Osteoblast (primary cell): ENCODE data around the gene ZFYVE16. TPM values are rescaled to one million over a fixed set of nuclear protein-coding genes. Genes with fewer than 3 reads are reported as not detected.

Experiments used
- DNase-seq: peaks from one replicate; pipeline ENCODE4 v3.0.0; 2011; ENCODE audit warnings: low spot score, mixed read lengths; ENCODE audit not compliant: insufficient read length; ENCODE audit errors: missing footprints
- H2AFZ ChIP-seq: 2 replicates; pipeline ENCODE4 v1.6.0; 2011; ENCODE audit warnings: mild to moderate bottlenecking, low read length
- H3K27ac ChIP-seq: 2 replicates; pipeline ENCODE4 v1.5.1; 2011; ENCODE audit warnings: mild to moderate bottlenecking, low read depth, low read length, moderate library complexity
- H3K27me3 ChIP-seq: 2 replicates; pipeline ENCODE4 v1.6.0; 2012; ENCODE audit warnings: mild to moderate bottlenecking, control low read depth, inconsistent platforms, low read length, moderate library complexity; ENCODE audit not compliant: insufficient read depth
- H3K36me3 ChIP-seq: 2 replicates; pipeline ENCODE4 v1.5.1; 2011; ENCODE audit warnings: mild to moderate bottlenecking, low read length, control low read depth, moderate library complexity; ENCODE audit not compliant: insufficient read depth
- H3K4me1 ChIP-seq: 2 replicates; pipeline ENCODE4 v1.5.1; 2011; ENCODE audit warnings: mild to moderate bottlenecking, low read length, control low read depth, moderate library complexity; ENCODE audit not compliant: insufficient read depth
- H3K4me2 ChIP-seq: 2 replicates; pipeline ENCODE4 v1.6.0; 2011; ENCODE audit warnings: mild to moderate bottlenecking, low read length; ENCODE audit not compliant: insufficient read depth
- H3K4me3 ChIP-seq: fragments of 200-600 bp; sonication (generic); 3 replicates; pipeline ENCODE4 v1.5.1; 2012; ENCODE audit warnings: mild to moderate bottlenecking, low read length, inconsistent platforms; ENCODE audit not compliant: insufficient read depth
- H3K79me2 ChIP-seq: 2 replicates; pipeline ENCODE4 v1.6.0; 2012; ENCODE audit warnings: mild to moderate bottlenecking, low read length, control low read depth, inconsistent platforms; ENCODE audit not compliant: insufficient read depth
- H3K9me3 ChIP-seq: 2 replicates; pipeline ENCODE4 v1.5.1; 2011; ENCODE audit warnings: low read depth, low read length, control low read depth
- H4K20me1 ChIP-seq: 2 replicates; pipeline ENCODE4 v1.6.0; 2012; ENCODE audit warnings: mild to moderate bottlenecking, low read length, control low read depth; ENCODE audit not compliant: insufficient read depth
- total RNA-seq: library from RNA; depleted of rRNA; stranded (reverse); fragments of >200 nt; gene quantifications from 2 replicates; pipeline ENCODE4 v1.2.3, GENCODE V29; 2012
- TF ChIP-seq, protein P1 (sequence below): IDR thresholded peaks from 2 replicates; pipeline ENCODE4 v1.5.1; 2011; ENCODE audit warnings: mild to moderate bottlenecking, low read depth, low read length, moderate library complexity; ENCODE audit errors: extremely low read depth

Gene ZFYVE16
- total RNA-seq, result 32.6 and 38.3 TPM in 2 replicates

DNA sequence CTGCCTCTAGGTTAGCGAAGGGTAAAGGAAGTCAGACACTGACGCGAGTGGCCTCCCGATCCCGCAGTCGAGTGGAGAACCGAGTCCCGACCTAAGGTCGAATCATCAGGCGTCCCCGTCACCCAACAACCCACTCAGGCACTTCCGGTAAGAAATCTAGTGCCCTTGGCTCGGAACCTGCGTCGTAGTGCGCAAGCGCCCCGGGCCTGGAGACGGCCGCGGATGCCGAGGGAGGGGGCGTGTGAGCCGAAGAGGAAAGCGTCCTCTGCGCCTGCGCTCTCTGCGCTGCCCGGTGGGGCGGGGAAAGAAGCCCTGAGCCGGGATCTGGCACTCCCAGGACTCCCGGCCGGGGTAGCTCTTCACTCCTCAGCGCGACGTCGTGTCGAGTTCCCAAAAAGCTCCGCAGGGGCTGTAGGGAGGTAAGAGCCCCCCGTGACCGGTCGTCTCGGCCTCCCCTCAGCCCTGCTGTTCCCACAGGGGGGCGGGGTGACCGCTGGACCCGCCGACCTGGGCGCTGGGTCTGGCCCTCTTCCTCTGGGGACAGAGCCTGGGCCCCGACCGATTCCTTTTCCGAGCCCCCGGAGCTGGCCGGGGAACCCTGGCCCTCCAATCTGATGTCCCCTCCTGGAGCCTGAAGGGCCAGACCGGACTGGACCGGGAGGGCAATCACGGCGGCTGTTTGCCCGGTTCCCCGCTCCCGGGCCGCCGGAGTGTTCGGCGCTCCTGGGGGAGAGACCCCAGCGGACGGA is at the start of gene ZFYVE16:
ZFYVE16 (plus strand) TSS at position 330 of the 749 bp plus-strand sequence. CDS start 26,084 bp downstream, outside the sequence.
- H3K27ac ChIP-seq, result peak within 1 kb of the TSS; percentile 99
- H3K4me1 ChIP-seq, result peaks cover 22% of the 10 kb centered on the region
- H3K79me2 ChIP-seq, result peaks cover 43% of the 10 kb centered on the region
- no peaks in the 10 kb centered on the region for H3K36me3 ChIP-seq
- no peaks in the 10 kb centered on the region for H3K27me3 ChIP-seq
- H4K20me1 ChIP-seq, result no peaks in the 10 kb centered on the region
- TF ChIP-seq, protein P1, sequence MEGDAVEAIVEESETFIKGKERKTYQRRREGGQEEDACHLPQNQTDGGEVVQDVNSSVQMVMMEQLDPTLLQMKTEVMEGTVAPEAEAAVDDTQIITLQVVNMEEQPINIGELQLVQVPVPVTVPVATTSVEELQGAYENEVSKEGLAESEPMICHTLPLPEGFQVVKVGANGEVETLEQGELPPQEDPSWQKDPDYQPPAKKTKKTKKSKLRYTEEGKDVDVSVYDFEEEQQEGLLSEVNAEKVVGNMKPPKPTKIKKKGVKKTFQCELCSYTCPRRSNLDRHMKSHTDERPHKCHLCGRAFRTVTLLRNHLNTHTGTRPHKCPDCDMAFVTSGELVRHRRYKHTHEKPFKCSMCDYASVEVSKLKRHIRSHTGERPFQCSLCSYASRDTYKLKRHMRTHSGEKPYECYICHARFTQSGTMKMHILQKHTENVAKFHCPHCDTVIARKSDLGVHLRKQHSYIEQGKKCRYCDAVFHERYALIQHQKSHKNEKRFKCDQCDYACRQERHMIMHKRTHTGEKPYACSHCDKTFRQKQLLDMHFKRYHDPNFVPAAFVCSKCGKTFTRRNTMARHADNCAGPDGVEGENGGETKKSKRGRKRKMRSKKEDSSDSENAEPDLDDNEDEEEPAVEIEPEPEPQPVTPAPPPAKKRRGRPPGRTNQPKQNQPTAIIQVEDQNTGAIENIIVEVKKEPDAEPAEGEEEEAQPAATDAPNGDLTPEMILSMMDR, result peak; percentile 28
- peak within 1 kb of the TSS; percentile 96 for H2AFZ ChIP-seq
- H3K4me3 ChIP-seq, result peak within 1 kb of the TSS; percentile 92
- no peaks in the 10 kb centered on the region for H3K9me3 ChIP-seq
- DNase-seq, result peak; percentile 97
- H3K4me2 ChIP-seq, result peak within 1 kb of the TSS; percentile 90

- DNase-seq, result no peak
- Histone ChIP-seq H4K20me1 (no peaks in the 10 kb centered on the region), H3K4me1 (no peaks in the 10 kb centered on the region), H3K4me2 (no peak overlapping the region), H3K9me3 (no peaks in the 10 kb centered on the region), H3K36me3 (no peaks in the 10 kb centered on the region), H3K4me3 (no peak overlapping the region), H3K27me3 (no peaks in the 10 kb centered on the region), H3K79me2 (no peaks in the 10 kb centered on the region), H2AFZ (no peak overlapping the region), H3K27ac (no peak overlapping the region)
- TF ChIP-seq, protein P1, result no peak
Measured at GRCh38 chr5:80360914-80361444, 46.9 kb upstream of the ZFYVE16 start.

DNA sequence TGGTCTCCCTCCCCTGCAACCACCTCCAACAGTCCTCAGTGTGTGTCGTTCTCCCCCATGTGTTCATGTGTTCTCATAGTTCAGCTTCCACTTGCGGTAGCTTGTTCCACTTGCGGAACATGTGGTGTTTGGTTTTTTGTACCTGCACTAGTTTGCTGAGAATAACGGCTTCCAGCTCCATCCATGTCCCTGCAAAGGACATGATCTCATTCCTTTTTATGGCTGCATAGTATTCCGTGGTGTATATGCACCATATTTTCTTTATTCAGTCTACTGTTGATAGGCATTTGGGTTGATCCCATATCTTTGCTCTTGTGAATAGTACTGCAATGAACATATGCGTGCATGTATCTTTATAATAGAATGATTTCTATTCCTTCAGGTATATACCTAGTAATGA is 43.0 kb upstream of the ZFYVE16 start:
- TF ChIP-seq, protein P1, result no peak
- DNase-seq, result no peak
- no peak overlapping the region for H2AFZ ChIP-seq
- H3K79me2 ChIP-seq, result no peaks in the 10 kb centered on the region
- H3K27me3 ChIP-seq, result no peaks in the 10 kb centered on the region
- no peak overlapping the region for H3K4me2 ChIP-seq
- no peaks in the 10 kb centered on the region for H3K36me3 ChIP-seq
- no peaks in the 10 kb centered on the region for H4K20me1 ChIP-seq
- H3K9me3 ChIP-seq, result no peaks in the 10 kb centered on the region
- no peaks in the 10 kb centered on the region for H3K4me1 ChIP-seq
- no peak overlapping the region for H3K4me3 ChIP-seq
- no peak overlapping the region for H3K27ac ChIP-seq

DNA sequence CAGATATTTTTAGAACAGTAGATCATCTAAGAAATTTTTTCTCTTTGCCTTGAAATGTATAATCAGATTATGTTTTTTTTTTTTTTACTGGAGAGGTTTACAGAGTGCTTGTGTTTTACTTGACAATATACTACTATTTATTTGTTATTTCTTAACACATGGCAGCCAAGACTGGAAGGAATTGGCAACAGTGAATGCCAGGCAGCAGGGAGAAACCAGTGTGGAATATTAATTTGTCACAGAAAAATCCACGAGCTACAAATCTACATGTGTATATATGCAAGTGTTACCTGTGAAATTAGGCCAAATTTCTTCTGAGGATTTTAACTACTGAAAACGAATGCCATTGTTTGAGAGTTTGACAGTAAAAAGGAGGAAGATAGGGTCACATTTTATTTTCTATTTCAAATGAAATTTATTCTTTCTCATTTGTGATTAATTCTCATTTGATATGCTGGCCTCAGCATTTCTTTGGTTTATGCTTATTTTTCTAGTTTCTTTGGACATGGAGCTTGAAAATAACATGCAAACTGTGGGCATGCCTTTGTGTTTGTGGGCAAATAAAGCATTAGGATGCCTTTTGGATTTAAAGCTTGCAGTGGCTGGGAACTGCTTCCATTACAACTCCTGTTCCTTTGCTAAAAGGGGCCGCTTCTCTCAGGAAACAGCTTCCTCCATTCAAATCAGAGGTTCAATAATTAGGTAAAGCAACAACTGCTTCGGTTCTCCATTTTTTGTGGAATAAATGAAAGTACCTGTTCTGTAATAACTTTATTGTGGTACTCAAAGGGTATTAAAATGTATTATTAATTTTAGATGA is 39.0 kb upstream of the ZFYVE16 start:
- no peak overlapping the region for H3K27ac ChIP-seq
- no peak overlapping the region for H2AFZ ChIP-seq
- H3K36me3 ChIP-seq, result no peaks in the 10 kb centered on the region
- TF ChIP-seq, protein P1, result no peak
- no peaks in the 10 kb centered on the region for H3K79me2 ChIP-seq
- H3K9me3 ChIP-seq, result no peaks in the 10 kb centered on the region
- DNase-seq, result no peak
- no peak overlapping the region for H3K4me3 ChIP-seq
- no peak overlapping the region for H3K4me2 ChIP-seq
- H4K20me1 ChIP-seq, result no peaks in the 10 kb centered on the region
- no peaks in the 10 kb centered on the region for H3K4me1 ChIP-seq
- no peaks in the 10 kb centered on the region for H3K27me3 ChIP-seq
